ENCODE results near the gene TBL1X.

TBL1X gene

GRCh38 chrX:9730752-9731151 is 265.9 kb downstream of the TBL1X start:
- no peak overlapping the region for H3K4me3 ChIP-seq (ENCODE audit: low read depth, low read length)
- TF ChIP-seq, protein P1, sequence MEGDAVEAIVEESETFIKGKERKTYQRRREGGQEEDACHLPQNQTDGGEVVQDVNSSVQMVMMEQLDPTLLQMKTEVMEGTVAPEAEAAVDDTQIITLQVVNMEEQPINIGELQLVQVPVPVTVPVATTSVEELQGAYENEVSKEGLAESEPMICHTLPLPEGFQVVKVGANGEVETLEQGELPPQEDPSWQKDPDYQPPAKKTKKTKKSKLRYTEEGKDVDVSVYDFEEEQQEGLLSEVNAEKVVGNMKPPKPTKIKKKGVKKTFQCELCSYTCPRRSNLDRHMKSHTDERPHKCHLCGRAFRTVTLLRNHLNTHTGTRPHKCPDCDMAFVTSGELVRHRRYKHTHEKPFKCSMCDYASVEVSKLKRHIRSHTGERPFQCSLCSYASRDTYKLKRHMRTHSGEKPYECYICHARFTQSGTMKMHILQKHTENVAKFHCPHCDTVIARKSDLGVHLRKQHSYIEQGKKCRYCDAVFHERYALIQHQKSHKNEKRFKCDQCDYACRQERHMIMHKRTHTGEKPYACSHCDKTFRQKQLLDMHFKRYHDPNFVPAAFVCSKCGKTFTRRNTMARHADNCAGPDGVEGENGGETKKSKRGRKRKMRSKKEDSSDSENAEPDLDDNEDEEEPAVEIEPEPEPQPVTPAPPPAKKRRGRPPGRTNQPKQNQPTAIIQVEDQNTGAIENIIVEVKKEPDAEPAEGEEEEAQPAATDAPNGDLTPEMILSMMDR (IDR thresholded peaks at IDR 0.05; ENCODE audit: low read depth, low read length, missing control alignments) = no peak
- DNase-seq (ENCODE audit: low read depth) = no peak

GRCh38 chrX:9737363-9737762 is 272.5 kb downstream of the TBL1X start:
- DNase-seq (ENCODE audit: low read depth) = no peak
- H3K4me3 ChIP-seq (ENCODE audit: low read depth, low read length) = no peak overlapping the region
- TF ChIP-seq, protein P1 (IDR thresholded peaks at IDR 0.05; ENCODE audit: low read depth, low read length, missing control alignments) = no peak

GRCh38 chrX:9738151-9738550 is 273.3 kb downstream of the TBL1X start:
- TF ChIP-seq, protein P1 (IDR thresholded peaks at IDR 0.05; ENCODE audit: low read depth, low read length, missing control alignments) = no peak
- no peak overlapping the region for H3K4me3 ChIP-seq (ENCODE audit: low read depth, low read length)
- no peak for DNase-seq (ENCODE audit: low read depth)

DNA sequence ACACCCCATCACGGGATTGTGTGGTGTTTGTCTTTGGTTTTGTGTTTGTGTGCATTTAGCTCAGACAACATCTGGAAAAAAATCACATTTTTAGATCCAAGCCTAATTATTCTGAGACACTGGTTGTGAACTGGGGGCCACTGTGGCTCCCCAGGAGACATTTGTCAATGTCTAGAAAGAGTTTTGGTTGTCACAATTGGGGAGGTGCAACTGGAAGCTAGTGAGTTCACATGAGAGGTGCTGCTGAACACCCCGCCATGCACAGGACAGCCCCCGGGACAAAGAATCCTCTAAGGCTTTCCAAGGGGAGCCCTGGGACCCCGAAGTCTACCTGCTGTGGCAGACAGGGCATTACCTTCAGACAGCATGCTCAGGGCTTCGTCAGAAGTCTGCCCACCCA is 274.3 kb downstream of the TBL1X start:
- TF ChIP-seq, protein P1 (IDR thresholded peaks at IDR 0.05; ENCODE audit: low read depth, low read length, missing control alignments) = no peak
- no peak for DNase-seq (ENCODE audit: low read depth)
- no peak overlapping the region for H3K4me3 ChIP-seq (ENCODE audit: low read depth, low read length)

GRCh38 chrX:9745417-9746115 is 280.7 kb downstream of the TBL1X start:
- no peak for DNase-seq (ENCODE audit: low read depth)
- H3K4me3 ChIP-seq (ENCODE audit: low read depth, low read length) = no peak overlapping the region

GRCh38 chrX:9746148-9746888 is 281.5 kb downstream of the TBL1X start:
- no peak for DNase-seq (ENCODE audit: low read depth)
- no peak overlapping the region for H3K4me3 ChIP-seq (ENCODE audit: low read depth, low read length)
- TF ChIP-seq, protein P1 (IDR thresholded peaks at IDR 0.05; ENCODE audit: low read depth, low read length, missing control alignments) = no peak

More at GRCh38 chrX:9745417-9746115, 280.7 kb downstream of the TBL1X start:
- TF ChIP-seq, protein P1 (IDR thresholded peaks at IDR 0.05; ENCODE audit: low read depth, low read length, missing control alignments) = no peak

All from GM12864 (cell line).